DOHH2 (cell line): ENCODE results near the gene NR4A3.
A peak's percentile ranks its signal among the peaks of the same experiment; 100 is the strongest.

Source experiments
- H3F3A ChIP-seq: fragments of 200-600 bp; sonication (generic), shearing (Covaris generic); 2 replicates; pipeline ENCODE4 v1.6.0; 2016; ENCODE audit warnings: antibody characterized with exemption, mild to moderate bottlenecking; ENCODE audit not compliant: control insufficient read depth, insufficient read depth
- H3K27ac ChIP-seq: fragments of 200-600 bp; sonication (generic); 2 replicates; pipeline ENCODE4 v1.5.1; 2014; ENCODE audit warnings: low read depth, mild to moderate bottlenecking, low read length, moderate library complexity
- H3K27me3 ChIP-seq: fragments of 200-600 bp; sonication (generic); 2 replicates; pipeline ENCODE4 v1.6.1; 2014; ENCODE audit warnings: mild to moderate bottlenecking, low read length, mixed read lengths; ENCODE audit not compliant: control insufficient read depth
- H3K36me3 ChIP-seq: fragments of 200-600 bp; sonication (generic); 2 replicates; pipeline ENCODE4 v1.6.1; 2014; ENCODE audit warnings: mild to moderate bottlenecking, low read length, moderate library complexity, mixed read lengths; ENCODE audit not compliant: control insufficient read depth
- H3K4me1 ChIP-seq: fragments of 200-600 bp; sonication (generic); 2 replicates; pipeline ENCODE4 v1.6.1; 2014; ENCODE audit warnings: mild to moderate bottlenecking, low read length, mixed read lengths; ENCODE audit not compliant: control insufficient read depth
- H3K4me2 ChIP-seq: fragments of 200-600 bp; sonication (generic); 2 replicates; pipeline ENCODE4 v1.6.0; 2014; ENCODE audit warnings: mild to moderate bottlenecking, low read length, moderate library complexity
- H3K4me3 ChIP-seq: fragments of 200-600 bp; sonication (generic); 2 replicates; pipeline ENCODE4 v1.5.1; 2014; ENCODE audit warnings: mild to moderate bottlenecking, low read length, mixed read lengths
- H3K79me2 ChIP-seq: fragments of 200-600 bp; sonication (generic); 2 replicates; pipeline ENCODE4 v1.6.1; 2014; ENCODE audit warnings: mild to moderate bottlenecking, low read length, mixed read lengths; ENCODE audit not compliant: control insufficient read depth
- H3K9me2 ChIP-seq: fragments of 200-600 bp; sonication (generic); replicated peaks from 2 replicates; pipeline ENCODE4 v1.6.1; 2014; ENCODE audit warnings: mild to moderate bottlenecking, low read length, mixed read lengths; ENCODE audit not compliant: control insufficient read depth
- H3K9me3 ChIP-seq: fragments of 200-600 bp; sonication (generic); 2 replicates; pipeline ENCODE4 v1.6.1; 2014; ENCODE audit warnings: antibody characterized with exemption, low read length, mixed read lengths; ENCODE audit not compliant: control insufficient read depth, insufficient read depth
- H4K20me1 ChIP-seq: fragments of 200-600 bp; sonication (generic); 2 replicates; pipeline ENCODE4 v1.6.0; 2014; ENCODE audit warnings: low read depth, mild to moderate bottlenecking, antibody characterized with exemption, low read length, moderate library complexity; ENCODE audit not compliant: control insufficient read depth, insufficient read depth
- EZH2phosphoT487 ChIP-seq: fragments of 200-600 bp; sonication (generic); IDR thresholded peaks from 2 replicates; pipeline ENCODE4 v1.6.1; 2017; ENCODE audit warnings: borderline replicate concordance, mild to moderate bottlenecking, antibody characterized with exemption, low read length, moderate library complexity, mixed read lengths
- TF ChIP-seq, protein P1 (sequence below): fragments of 200-600 bp; sonication (generic); IDR thresholded peaks from one replicate; pipeline ENCODE4 v1.5.1; 2014; ENCODE audit warnings: antibody characterized with exemption, mild to moderate bottlenecking, low read depth, low read length; ENCODE audit not compliant: poor library complexity, severe bottlenecking

The NR4A3 gene

DNA sequence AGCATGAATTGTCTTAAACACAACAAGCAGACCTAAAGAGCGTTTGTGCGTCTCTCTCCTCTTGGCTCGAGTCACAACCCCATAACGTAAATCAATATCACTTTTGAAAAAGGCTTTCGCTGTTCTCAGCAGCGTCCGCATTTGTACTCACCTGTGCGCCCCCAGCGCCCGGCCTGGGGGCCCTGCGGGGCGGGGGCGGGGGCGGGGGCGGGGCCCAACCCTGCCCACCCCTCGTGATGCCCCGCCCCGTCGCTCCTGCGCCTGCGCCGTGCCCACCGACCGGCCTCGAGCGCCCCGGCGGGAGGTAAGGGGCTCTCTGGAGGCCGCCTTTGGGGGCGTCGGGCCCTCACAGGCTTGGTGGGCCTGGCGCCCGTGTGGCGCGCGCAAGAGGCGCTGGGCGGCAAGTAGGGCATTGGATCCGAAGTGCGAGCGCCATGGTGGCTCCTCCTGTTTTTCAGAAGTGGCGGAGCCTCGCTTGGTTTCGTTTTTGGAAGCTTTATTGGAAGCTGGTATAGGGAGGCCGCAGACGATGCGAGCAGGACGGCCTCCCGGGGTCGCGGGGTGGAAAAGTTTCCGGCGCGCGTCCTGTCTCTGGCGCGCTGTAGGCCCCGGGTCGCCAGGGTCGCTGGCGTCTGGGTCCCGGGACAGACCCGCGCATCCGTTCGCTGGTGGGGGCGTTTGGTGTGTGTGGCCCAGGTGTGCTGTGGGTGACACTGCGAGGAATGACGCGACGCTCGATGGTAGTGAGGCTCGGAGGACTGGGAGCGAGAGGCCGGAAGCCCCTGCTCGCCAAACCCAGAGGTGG, 84.9 kb downstream of the NR4A3 start, which contains the start of gene STX17:
Gene STX17, plus strand, starts transcription at position 252 of the 805 bp plus-strand sequence. CDS start 8,586 bp downstream, outside the sequence.
- peaks cover 11% of the 10 kb centered on the region; the same call in 1 of the 2 replicates for H3F3A ChIP-seq
- no peaks in the 10 kb centered on the region for H4K20me1 ChIP-seq
- H3K9me3 ChIP-seq = no peaks in the 10 kb centered on the region
- H3K79me2 ChIP-seq = peaks cover 14% of the 10 kb centered on the region
- no peak within 1 kb of the TSS for H3K27ac ChIP-seq
- H3K4me2 ChIP-seq = peak within 1 kb of the TSS; percentile 70
- peaks cover 3% of the 10 kb centered on the region; the same call in 1 of the 2 replicates for H3K27me3 ChIP-seq
- peaks cover 15% of the 10 kb centered on the region for H3K4me1 ChIP-seq
- no peaks in the 10 kb centered on the region for H3K9me2 ChIP-seq
- no peaks in the 10 kb centered on the region for H3K36me3 ChIP-seq
- no peak for TF ChIP-seq EZH2phosphoT487
- TF ChIP-seq, protein P1, sequence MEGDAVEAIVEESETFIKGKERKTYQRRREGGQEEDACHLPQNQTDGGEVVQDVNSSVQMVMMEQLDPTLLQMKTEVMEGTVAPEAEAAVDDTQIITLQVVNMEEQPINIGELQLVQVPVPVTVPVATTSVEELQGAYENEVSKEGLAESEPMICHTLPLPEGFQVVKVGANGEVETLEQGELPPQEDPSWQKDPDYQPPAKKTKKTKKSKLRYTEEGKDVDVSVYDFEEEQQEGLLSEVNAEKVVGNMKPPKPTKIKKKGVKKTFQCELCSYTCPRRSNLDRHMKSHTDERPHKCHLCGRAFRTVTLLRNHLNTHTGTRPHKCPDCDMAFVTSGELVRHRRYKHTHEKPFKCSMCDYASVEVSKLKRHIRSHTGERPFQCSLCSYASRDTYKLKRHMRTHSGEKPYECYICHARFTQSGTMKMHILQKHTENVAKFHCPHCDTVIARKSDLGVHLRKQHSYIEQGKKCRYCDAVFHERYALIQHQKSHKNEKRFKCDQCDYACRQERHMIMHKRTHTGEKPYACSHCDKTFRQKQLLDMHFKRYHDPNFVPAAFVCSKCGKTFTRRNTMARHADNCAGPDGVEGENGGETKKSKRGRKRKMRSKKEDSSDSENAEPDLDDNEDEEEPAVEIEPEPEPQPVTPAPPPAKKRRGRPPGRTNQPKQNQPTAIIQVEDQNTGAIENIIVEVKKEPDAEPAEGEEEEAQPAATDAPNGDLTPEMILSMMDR = no peak
- peak within 1 kb of the TSS; percentile 86 for H3K4me3 ChIP-seq

DNA sequence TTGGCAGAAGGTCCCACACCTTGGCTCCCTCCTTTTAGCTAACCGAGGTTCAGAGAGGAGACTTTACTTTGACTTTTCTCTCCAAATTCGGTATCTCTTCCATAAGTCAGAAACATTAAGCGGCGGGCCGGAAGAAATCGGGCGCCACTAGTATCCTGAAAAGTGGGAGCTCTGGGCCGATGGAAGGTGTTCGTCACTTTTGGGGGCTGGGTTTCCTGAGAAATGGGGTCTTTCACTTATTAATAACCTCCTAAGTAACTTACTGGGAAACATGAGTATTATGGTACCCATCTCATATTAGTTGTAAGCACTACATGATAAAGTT, 85.5 kb downstream of the NR4A3 start:
- no peak for TF ChIP-seq EZH2phosphoT487
- TF ChIP-seq, protein P1 = no peak
- Histone ChIP-seq H4K20me1 (no peaks in the 10 kb centered on the region), H3K4me1 (peaks cover 15% of the 10 kb centered on the region), H3K27ac (no peak overlapping the region), H3K36me3 (no peaks in the 10 kb centered on the region), H3K4me3 (peak overlapping the region; percentile 86), H3K27me3 (peaks cover 3% of the 10 kb centered on the region; the same call in 1 of the 2 replicates), H3F3A (peaks cover 11% of the 10 kb centered on the region; the same call in 1 of the 2 replicates), H3K9me3 (no peaks in the 10 kb centered on the region), H3K79me2 (peaks cover 14% of the 10 kb centered on the region), H3K4me2 (peak overlapping the region; percentile 70), H3K9me2 (no peaks in the 10 kb centered on the region)

DNA sequence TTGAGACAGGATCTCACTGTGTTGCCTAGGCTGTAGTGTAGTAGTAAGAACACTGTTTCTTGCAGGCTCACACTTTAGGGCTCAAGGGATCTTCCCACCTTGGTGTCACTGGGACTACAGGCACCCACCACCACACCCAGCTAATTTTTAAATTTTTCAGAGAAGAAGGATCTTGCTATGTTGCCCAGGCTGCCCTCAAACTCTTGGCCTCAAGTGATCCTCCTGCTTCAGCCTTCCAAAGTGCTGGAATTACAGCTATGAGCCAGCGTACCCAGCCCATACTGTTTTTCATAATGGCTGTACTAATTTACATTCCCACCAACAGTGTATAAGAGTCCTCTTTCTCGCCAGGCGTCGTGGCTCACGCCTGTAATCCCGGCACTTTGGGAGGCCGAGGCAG, 89.9 kb downstream of the NR4A3 start:
- H3K4me3 ChIP-seq = no peak overlapping the region
- no peak overlapping the region for H3K27ac ChIP-seq
- H3K9me2 ChIP-seq = no peaks in the 10 kb centered on the region
- no peaks in the 10 kb centered on the region for H3K9me3 ChIP-seq
- no peaks in the 10 kb centered on the region for H4K20me1 ChIP-seq
- H3K36me3 ChIP-seq = peaks cover 13% of the 10 kb centered on the region
- peaks cover 7% of the 10 kb centered on the region for H3K4me1 ChIP-seq
- H3K4me2 ChIP-seq = no peak overlapping the region
- H3K27me3 ChIP-seq = no peaks in the 10 kb centered on the region
- H3F3A ChIP-seq = 0 out of 2 replicates have a peak, but pooled peaks cover 6% of the 10 kb centered on the region
- peaks cover 14% of the 10 kb centered on the region for H3K79me2 ChIP-seq
- TF ChIP-seq, protein P1 = no peak
- no peak for TF ChIP-seq EZH2phosphoT487
